Keratinocyte (primary cell): ENCODE measurements around the gene XCL1. TPM values are rescaled to one million over a fixed set of nuclear protein-coding genes. Genes with fewer than 3 reads are reported as not detected.
A peak's percentile ranks its signal among the peaks of the same experiment; 100 is the strongest.

Experiments
- DNase-seq: peaks from one replicate; pipeline ENCODE4 v3.0.0-alpha.2; 2011; ENCODE audit warnings: low read depth, missing footprints, low spot score
- FAIRE-seq: peaks from 2 replicates; lab custom pipeline; 2011; peaks lifted over from hg19 to GRCh38; lab: Jason Lieb, UNC
- H2AFZ ChIP-seq: 2 replicates; pipeline ENCODE4 v1.6.0; 2012; ENCODE audit warnings: low read length, control low read depth, inconsistent platforms; ENCODE audit not compliant: control insufficient read depth
- H3K27ac ChIP-seq: 2 replicates; pipeline ENCODE4 v1.5.1; 2011; ENCODE audit warnings: low read length; ENCODE audit not compliant: control insufficient read depth, insufficient read depth
- H3K27me3 ChIP-seq: 3 replicates; pipeline ENCODE4 v1.6.0; 2011; ENCODE audit warnings: low read length; ENCODE audit not compliant: control insufficient read depth, insufficient read depth; ENCODE audit errors: extremely low read depth
- H3K36me3 ChIP-seq, 2 experiments: 2 replicates in 1 of 2; 3 replicates in 1 of 2; pipeline ENCODE4 v1.5.1; 2011; ENCODE audit warnings: low read length in 2 of 2, mild to moderate bottlenecking in 1 of 2; ENCODE audit not compliant: control insufficient read depth in 2 of 2, insufficient read depth in 2 of 2; ENCODE audit errors: extremely low read depth in 1 of 2
- H3K4me1 ChIP-seq: 3 replicates; pipeline ENCODE4 v1.5.1; 2011; ENCODE audit warnings: low read length; ENCODE audit not compliant: control insufficient read depth, insufficient read depth; ENCODE audit errors: extremely low read depth
- H3K4me2 ChIP-seq: 3 replicates; pipeline ENCODE4 v1.6.0; 2011; ENCODE audit warnings: low read depth, low read length; ENCODE audit not compliant: control insufficient read depth, insufficient read depth; ENCODE audit errors: extremely low read depth
- H3K4me3 ChIP-seq, 3 experiments: fragments of 200-600 bp in 1 of 3; sonication (generic) in 1 of 3; 2 replicates in 2 of 3; 3 replicates in 1 of 3; pipeline ENCODE4 v1.5.1; 2011 to 2016; ENCODE audit warnings: low read length in 3 of 3, mild to moderate bottlenecking in 3 of 3, control low read depth in 2 of 3, inconsistent platforms in 1 of 3, low read depth in 1 of 3, mixed read lengths in 1 of 3, mixed run types in 1 of 3, moderate library complexity in 1 of 3; ENCODE audit not compliant: control insufficient read depth in 2 of 3, insufficient read depth in 2 of 3; ENCODE audit errors: extremely low read depth in 1 of 3
- H3K79me2 ChIP-seq: 2 replicates; pipeline ENCODE4 v1.6.0; 2012; ENCODE audit warnings: low read length; ENCODE audit not compliant: control insufficient read depth, insufficient read depth
- H3K9ac ChIP-seq: 3 replicates; pipeline ENCODE4 v1.6.0; 2011; ENCODE audit warnings: low read length; ENCODE audit not compliant: control insufficient read depth, insufficient read depth; ENCODE audit errors: extremely low read depth
- H3K9me1 ChIP-seq: 3 replicates; pipeline ENCODE4 v1.6.0; 2011; ENCODE audit warnings: low read length; ENCODE audit not compliant: control insufficient read depth, insufficient read depth; ENCODE audit errors: extremely low read depth
- H3K9me3 ChIP-seq: 2 replicates; pipeline ENCODE4 v1.5.1; 2012; ENCODE audit warnings: low read depth, low read length; ENCODE audit not compliant: control insufficient read depth
- H4K20me1 ChIP-seq: 3 replicates; pipeline ENCODE4 v1.6.0; 2011; ENCODE audit warnings: low read length; ENCODE audit not compliant: control insufficient read depth, insufficient read depth; ENCODE audit errors: extremely low read depth
- CTCF ChIP-seq, 3 experiments: IDR thresholded peaks in 1 of 3; conservative IDR thresholded peaks in 1 of 3; optimal IDR thresholded peaks in 1 of 3; 2 replicates in 2 of 3; 3 replicates in 1 of 3; pipeline versions ENCODE3 to v1.5.1; 2011; ENCODE audit warnings: low read length in 3 of 3, mild to moderate bottlenecking in 3 of 3, moderate library complexity in 2 of 3, control low read depth in 1 of 3, inconsistent platforms in 1 of 3; ENCODE audit not compliant: insufficient read depth in 2 of 3; ENCODE audit errors: extremely low read depth in 1 of 3
- EZH2 ChIP-seq: IDR thresholded peaks from one replicate; pipeline ENCODE4 v1.6.1; 2012; ENCODE audit warnings: inconsistent platforms, mild to moderate bottlenecking, low read length, moderate library complexity
- dilution Hi-C: fragments of 300-500 bp; cut with MboI; formaldehyde crosslinking; loops from one replicate; pipeline ENCODE4 v1.7.0; 2020; ENCODE audit warnings: low sequenced_read_pairs; ENCODE audit not compliant: extremely low pct_ligation_motif_present
- polyA plus RNA-seq, 5 experiments: library from polyadenylated mRNA; depleted of rRNA in 3 of 5; stranded (reverse) in 3 of 5; stranded (forward) in 1 of 5; unstranded in 1 of 5; fragments of >200 nt; gene quantifications; 1 replicate in 1 of 5; 2 replicates in 3 of 5; 3 replicates in 1 of 5; pipeline versions ENCODE4 v1.2.1 to v1.2.3, GENCODE V29; 2011 to 2012; ENCODE audit warnings: missing spikeins in 2 of 5, low read depth in 1 of 5, low replicate concordance in 1 of 5

Gene XCL1
- polyA plus RNA-seq, 1 donor (not counting 4 experiments of a cell fraction or from before 2014, with no cell fraction given): 0.18 TPM

- Histone ChIP-seq H3K9ac (no peak overlapping the region), H3K9me1 (no peaks in the 10 kb centered on the region), H3K4me2 (no peak overlapping the region), H3K27me3 (no peaks in the 10 kb centered on the region), H3K36me3 (no peaks in the 10 kb centered on the region), H3K4me1 (peaks cover 10% of the 10 kb centered on the region), H3K27ac (no peak overlapping the region), H3K9me3 (no peaks in the 10 kb centered on the region), H4K20me1 (no peaks in the 10 kb centered on the region), H3K4me3 (no peak overlapping the region), H2AFZ (no peak overlapping the region), H3K79me2 (no peaks in the 10 kb centered on the region)
- TF ChIP-seq CTCF (optimal IDR thresholded peaks at IDR 0.05 in 1 of 3, IDR thresholded peaks at IDR 0.05 in 1 of 3, conservative IDR thresholded peaks at IDR 0.05 in 1 of 3; ENCODE audit: extremely low read depth in 1 of 3, insufficient read depth in 2 of 3, low read length in 3 of 3): no peak
- no peak for TF ChIP-seq EZH2
- DNase-seq: no peak
- no peak for FAIRE-seq
- dilution Hi-C loops: no loop called here
Observed at GRCh38 chr1:168582688-168583336, 6.4 kb downstream of the XCL1 start.

DNA sequence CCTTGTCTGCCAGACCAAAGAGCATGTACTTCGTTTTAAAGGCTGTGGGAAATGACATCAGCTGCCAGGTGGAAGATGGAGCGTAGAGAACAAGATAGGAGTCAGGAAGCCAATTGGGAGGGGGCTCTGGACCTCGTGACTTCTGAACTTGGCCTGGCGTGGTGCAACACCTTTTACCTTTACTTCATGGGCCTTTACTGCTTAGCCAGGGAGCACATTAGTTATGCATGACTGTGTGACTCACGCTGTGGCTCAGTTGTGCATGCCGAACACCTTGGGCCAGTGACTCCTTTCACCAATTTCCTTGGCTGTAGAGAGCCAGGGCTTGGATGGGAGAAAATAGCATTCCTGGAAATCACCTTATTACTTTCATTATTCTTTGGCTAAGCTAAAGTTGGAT is 7.2 kb downstream of the XCL1 start:
- dilution Hi-C loops: no loop called here
- peak; percentile 55 for FAIRE-seq
- H3K36me3 ChIP-seq: no peaks in the 10 kb centered on the region

More for the DNA sequence above, 7.2 kb downstream of the XCL1 start:
- Histone ChIP-seq H3K79me2 (no peaks in the 10 kb centered on the region), H3K27ac (no peak overlapping the region), H3K9me3 (no peaks in the 10 kb centered on the region), H3K4me3 (no peak overlapping the region), H4K20me1 (no peaks in the 10 kb centered on the region), H3K4me1 (peaks cover 10% of the 10 kb centered on the region), H3K27me3 (no peaks in the 10 kb centered on the region), H3K9ac (no peak overlapping the region), H3K4me2 (no peak overlapping the region), H3K9me1 (no peaks in the 10 kb centered on the region), H2AFZ (peak overlapping the region; percentile 21)
- TF ChIP-seq EZH2 (no peak), CTCF (optimal IDR thresholded peaks at IDR 0.05 in 1 of 3, IDR thresholded peaks at IDR 0.05 in 1 of 3, conservative IDR thresholded peaks at IDR 0.05 in 1 of 3; ENCODE audit: extremely low read depth in 1 of 3, insufficient read depth in 2 of 3, low read length in 3 of 3) (no peak)
- DNase-seq: no peak
